ENCODE results near the gene VENTX. TPM values are rescaled to one million over a fixed set of nuclear protein-coding genes. Genes with fewer than 3 reads are reported as not detected.

The VENTX gene
- total and polyA plus RNA-seq, 2 donors = 1.3 TPM; not detected in 1

GRCh38 chr10:133241501-133242205 lies 4.0 kb downstream of the VENTX start:
- no peaks in the 10 kb centered on the region for H3K4me1 ChIP-seq (ENCODE audit: insufficient read depth)
- WGBS = 66% methylated on average over 25 of the region's 25 CpGs
- no peaks in the 10 kb centered on the region for H3K36me3 ChIP-seq (ENCODE audit: insufficient read depth)
- DNase-seq (ENCODE audit: extremely low spot score) = no peak
- H3K27ac ChIP-seq (ENCODE audit: low read depth) = no peak overlapping the region
- no peak overlapping the region for H3K4me3 ChIP-seq (ENCODE audit: low read depth, low read length)

GRCh38 chr10:133242611-133243356 lies 5.1 kb downstream of the VENTX start:
- no peaks in the 10 kb centered on the region for H3K36me3 ChIP-seq (ENCODE audit: insufficient read depth)

GRCh38 chr10:133243593-133243992 lies 5.9 kb downstream of the VENTX start:
- Histone ChIP-seq H3K27ac (ENCODE audit: low read depth) (no peak overlapping the region), H3K4me3 (ENCODE audit: low read depth, low read length) (no peak overlapping the region), H3K4me1 (ENCODE audit: insufficient read depth) (no peaks in the 10 kb centered on the region), H3K36me3 (ENCODE audit: insufficient read depth) (no peaks in the 10 kb centered on the region)
- 67% methylated on average over 14 of the region's 14 CpGs for WGBS
- DNase-seq (ENCODE audit: extremely low spot score) = no peak

More at GRCh38 chr10:133242611-133243356, 5.1 kb downstream of the VENTX start:
- WGBS = 71% methylated on average over 27 of the region's 27 CpGs
- H3K4me1 ChIP-seq (ENCODE audit: insufficient read depth) = no peaks in the 10 kb centered on the region
- DNase-seq (ENCODE audit: extremely low spot score) = no peak
- H3K4me3 ChIP-seq (ENCODE audit: low read depth, low read length) = no peak overlapping the region
- no peak overlapping the region for H3K27ac ChIP-seq (ENCODE audit: low read depth)

- Histone ChIP-seq H3K4me3 (ENCODE audit: low read depth, low read length) (no peak overlapping the region), H3K36me3 (ENCODE audit: insufficient read depth) (no peaks in the 10 kb centered on the region), H3K27ac (ENCODE audit: low read depth) (no peak overlapping the region), H3K4me1 (ENCODE audit: insufficient read depth) (no peaks in the 10 kb centered on the region)
- 52% methylated on average over 33 of the region's 33 CpGs for WGBS
- DNase-seq (ENCODE audit: extremely low spot score) = no peak
Observed at GRCh38 chr10:133245439-133246235, 8.0 kb downstream of the VENTX start.

GRCh38 chr10:133246236-133246626 lies 8.6 kb downstream of the VENTX start:
- Histone ChIP-seq H3K36me3 (ENCODE audit: insufficient read depth) (no peaks in the 10 kb centered on the region), H3K27ac (ENCODE audit: low read depth) (no peak overlapping the region), H3K4me3 (ENCODE audit: low read depth, low read length) (no peak overlapping the region), H3K4me1 (ENCODE audit: insufficient read depth) (no peaks in the 10 kb centered on the region)
- 46% methylated on average over 12 of the region's 12 CpGs for WGBS
- DNase-seq (ENCODE audit: extremely low spot score) = no peak

GRCh38 chr10:133247681-133248333 lies 10.2 kb downstream of the VENTX start:
- Histone ChIP-seq H3K27ac (ENCODE audit: low read depth) (no peak overlapping the region), H3K36me3 (ENCODE audit: insufficient read depth) (no peaks in the 10 kb centered on the region), H3K4me3 (ENCODE audit: low read depth, low read length) (no peak overlapping the region), H3K4me1 (ENCODE audit: insufficient read depth) (no peaks in the 10 kb centered on the region)
- no peak for DNase-seq (ENCODE audit: extremely low spot score)
- 64% methylated on average over 36 of the region's 36 CpGs for WGBS

- Histone ChIP-seq H3K4me3 (ENCODE audit: low read depth, low read length) (no peak overlapping the region), H3K36me3 (ENCODE audit: insufficient read depth) (no peaks in the 10 kb centered on the region), H3K4me1 (ENCODE audit: insufficient read depth) (no peaks in the 10 kb centered on the region), H3K27ac (ENCODE audit: low read depth) (no peak overlapping the region)
- DNase-seq (ENCODE audit: extremely low spot score) = no peak
- 81% methylated on average over 12 of the region's 12 CpGs for WGBS
Observed at GRCh38 chr10:133248334-133248715, 10.7 kb downstream of the VENTX start.

GRCh38 chr10:133249094-133249780 lies 11.6 kb downstream of the VENTX start:
- Histone ChIP-seq H3K4me3 (ENCODE audit: low read depth, low read length) (no peak overlapping the region), H3K4me1 (ENCODE audit: insufficient read depth) (no peaks in the 10 kb centered on the region), H3K27ac (ENCODE audit: low read depth) (no peak overlapping the region), H3K36me3 (ENCODE audit: insufficient read depth) (no peaks in the 10 kb centered on the region)
- 70% methylated on average over 21 of the region's 21 CpGs for WGBS
- DNase-seq (ENCODE audit: extremely low spot score) = no peak

- 54% methylated on average over 11 of the region's 11 CpGs for WGBS
- H3K4me3 ChIP-seq (ENCODE audit: low read depth, low read length) = no peak overlapping the region
- no peak overlapping the region for H3K27ac ChIP-seq (ENCODE audit: low read depth)
- DNase-seq (ENCODE audit: extremely low spot score) = no peak
- H3K4me1 ChIP-seq (ENCODE audit: insufficient read depth) = no peaks in the 10 kb centered on the region
- H3K36me3 ChIP-seq (ENCODE audit: insufficient read depth) = no peaks in the 10 kb centered on the region
Observed at GRCh38 chr10:133249975-133250754, 12.5 kb downstream of the VENTX start.

GRCh38 chr10:133251388-133252222 lies 13.9 kb downstream of the VENTX start:
- H3K4me3 ChIP-seq (ENCODE audit: low read depth, low read length) = no peak overlapping the region
- no peaks in the 10 kb centered on the region for H3K4me1 ChIP-seq (ENCODE audit: insufficient read depth)
- no peaks in the 10 kb centered on the region for H3K36me3 ChIP-seq (ENCODE audit: insufficient read depth)
- H3K27ac ChIP-seq (ENCODE audit: low read depth) = no peak overlapping the region
- DNase-seq (ENCODE audit: extremely low spot score) = no peak
- WGBS = 58% methylated on average over 28 of the region's 28 CpGs

- Histone ChIP-seq H3K4me1 (ENCODE audit: insufficient read depth) (no peaks in the 10 kb centered on the region), H3K4me3 (ENCODE audit: low read depth, low read length) (no peak overlapping the region), H3K36me3 (ENCODE audit: insufficient read depth) (no peaks in the 10 kb centered on the region), H3K27ac (ENCODE audit: low read depth) (no peak overlapping the region)
- whole genome bisulfite sequencing = 80% methylated on average over 12 of the region's 12 CpGs
- no peak for DNase-seq (ENCODE audit: extremely low spot score)
Observed at GRCh38 chr10:133252223-133252552, 14.5 kb downstream of the VENTX start.

Measured in urinary bladder (tissue), 4 donors.